Upper lobe of left lung (tissue), 4 donors: ENCODE measurements around the gene NPIPB9.
"Not testable (repeated sequence)": the region's sequence is repeated elsewhere in the genome, so short reads cannot be mapped to it uniquely, and the experiment has no call there.

Experiments used
- CTCF ChIP-seq, 6 experiments: fragments of 450-650 bp in 4 of 6; fragments of 200-600 bp in 2 of 6; sonication (generic) in 2 of 6; IDR thresholded peaks; one replicate each; pipeline ENCODE4 v1.5.1; 2016 to 2019; ENCODE audit warnings: antibody characterized with exemption in 6 of 6
- POLR2A ChIP-seq, 4 donors: fragments of 450-650 bp; IDR thresholded peaks; one replicate each; pipeline ENCODE4 v1.5.1; 2016 to 2017; ENCODE audit warnings: antibody characterized with exemption in 4 of 4, mild to moderate bottlenecking in 2 of 4
- POLR2AphosphoS5 ChIP-seq, 2 donors: sonication (generic); formaldehyde crosslinking; IDR thresholded peaks; one replicate each; pipeline ENCODE4 v1.5.1; 2017; ENCODE audit warnings: antibody characterized with exemption in 2 of 2

DNA sequence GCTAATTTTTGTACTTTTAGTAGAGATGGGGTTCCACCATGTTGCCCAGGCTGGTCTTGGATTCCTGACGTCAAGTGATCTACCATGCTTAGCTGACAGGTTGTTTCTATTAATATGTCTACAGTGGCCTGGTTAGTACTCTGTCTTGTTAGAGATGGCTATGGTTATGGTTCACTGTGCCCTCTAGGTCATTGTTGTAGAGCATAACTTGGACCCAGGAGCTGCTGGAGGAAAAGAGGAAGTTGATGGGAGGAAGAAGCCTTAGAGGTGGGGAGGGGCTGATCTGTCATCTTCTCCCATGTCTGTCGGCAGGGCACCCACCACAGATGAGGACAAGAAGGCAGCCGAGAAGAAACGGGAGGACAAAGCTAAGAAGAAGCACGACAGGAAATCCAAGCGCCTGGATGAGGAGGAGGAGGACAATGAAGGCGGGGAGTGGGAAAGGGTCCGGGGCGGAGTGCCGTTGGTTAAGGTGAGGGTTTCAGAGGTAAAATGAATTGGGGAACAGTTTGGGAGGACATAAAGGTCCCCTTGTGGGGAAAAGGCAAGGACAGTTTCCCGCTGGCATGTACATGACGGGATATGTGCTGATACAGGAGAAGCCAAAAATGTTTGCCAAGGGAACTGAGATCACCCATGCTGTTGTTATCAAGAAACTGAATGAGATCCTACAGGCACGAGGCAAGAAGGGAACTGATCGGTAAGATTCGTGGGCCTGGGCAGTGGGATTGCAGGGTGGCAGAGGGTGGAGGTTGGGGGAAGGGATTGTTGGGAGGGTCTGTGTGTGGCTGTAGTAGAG is 28.5 kb upstream of the NPIPB9 start:
- not testable (repeated sequence) for TF ChIP-seq CTCF, POLR2A, POLR2AphosphoS5 (IDR thresholded peaks at IDR 0.05)
